GM12878 (cell line): ENCODE data around the gene TIFAB. TPM values are rescaled to one million over a fixed set of nuclear protein-coding genes. Genes with fewer than 3 reads are reported as not detected.

Experiments used
- ATAC-seq: fragments of 200-7000 bp; cut with Tn5 transposase; 3 replicates; pipeline ENCODE4 v1.9.1; 2020; ENCODE audit warnings: mild to moderate bottlenecking, moderate library complexity
- BruUV-seq: library from RNA; stranded (reverse); fragments of 400-500 nt; replicated peaks from 2 replicates; lab custom pipeline; 2021; lab: Mats Ljungman, UMichigan
- CTCF ChIA-PET: fragments of 300-600 bp; sonication (Branson Sonifier 250); formaldehyde crosslinking; extraction: SDS; loops from one replicate; lab custom pipeline; 2021; ENCODE audit warnings: inconsistent platforms; lab: Yijun Ruan, JAX
- POLR2A ChIA-PET: fragments of 350-600 bp; formaldehyde crosslinking; extraction: SDS; loops from one replicate; lab custom pipeline; 2021; ENCODE audit warnings: inconsistent platforms; lab: Charles Lee
- RAD21 ChIA-PET: fragments of 300-600 bp; sonication (Branson Sonifier 250); formaldehyde crosslinking; loops from one replicate; lab custom pipeline; 2023; ENCODE audit warnings: antibody characterized with exemption; ENCODE audit not compliant: unreplicated experiment; lab: Charles Lee
- SMC1A ChIA-PET: fragments of 300-600 bp; sonication (Branson Sonifier 250); formaldehyde crosslinking; loops from one replicate; lab custom pipeline; 2023; ENCODE audit not compliant: unreplicated experiment, uncharacterized antibody; lab: Charles Lee
- DNase-seq: peaks from one replicate; pipeline ENCODE4 v3.0.0-alpha.2; 2011; ENCODE audit warnings: low read depth, low spot score
- FAIRE-seq: peaks from 3 replicates; lab custom pipeline; 2011; peaks lifted over from hg19 to GRCh38; lab: Jason Lieb, UNC
- H2AFZ ChIP-seq: 2 replicates; pipeline ENCODE4 v1.6.0; 2011; ENCODE audit warnings: low read depth, low read length, control low read depth; ENCODE audit not compliant: control insufficient read depth
- H3K27ac ChIP-seq: 2 replicates; pipeline ENCODE4 v1.5.1; 2011; ENCODE audit warnings: control low read depth; ENCODE audit not compliant: control insufficient read depth, insufficient read depth
- H3K27me3 ChIP-seq, 2 experiments: replicated peaks in 1 of 2; 2 replicates each; pipeline versions ENCODE4 v1.6.0 to v1.6.1; 2011; ENCODE audit warnings: low read length in 1 of 2; ENCODE audit not compliant: control insufficient read depth in 2 of 2, insufficient read depth in 2 of 2
- H3K36me3 ChIP-seq, 2 experiments: 2 replicates each; pipeline ENCODE4 v1.5.1; 2011; ENCODE audit warnings: low read length in 1 of 2; ENCODE audit not compliant: control insufficient read depth in 2 of 2, insufficient read depth in 2 of 2
- H3K4me1 ChIP-seq: 2 replicates; pipeline ENCODE4 v1.6.1; 2011; ENCODE audit warnings: mild to moderate bottlenecking, low read length, moderate library complexity, mixed read lengths; ENCODE audit not compliant: control insufficient read depth, insufficient read depth
- H3K4me2 ChIP-seq: 2 replicates; pipeline ENCODE4 v1.6.0; 2011; ENCODE audit warnings: control low read depth; ENCODE audit not compliant: control insufficient read depth, insufficient read depth
- H3K4me3 ChIP-seq: fragments of 200-600 bp; sonication (generic); 2 replicates; pipeline ENCODE4 v1.5.1; 2016
- H3K79me2 ChIP-seq: 2 replicates; pipeline ENCODE4 v1.6.0; 2011; ENCODE audit warnings: low read length; ENCODE audit not compliant: control insufficient read depth, insufficient read depth
- H3K9ac ChIP-seq: 2 replicates; pipeline ENCODE4 v1.8.0; 2011; ENCODE audit warnings: low read length, control low read depth, mixed read lengths; ENCODE audit not compliant: control insufficient read depth, insufficient read depth
- H3K9me3 ChIP-seq: replicated peaks from 3 replicates; pipeline ENCODE4 v1.5.1; 2011; ENCODE audit warnings: mild to moderate bottlenecking, low read length; ENCODE audit not compliant: control insufficient read depth, insufficient read depth
- H4K20me1 ChIP-seq: 2 replicates; pipeline ENCODE4 v1.6.0; 2011; ENCODE audit not compliant: control insufficient read depth, insufficient read depth
- BCL3 ChIP-seq: IDR thresholded peaks from 2 replicates; pipeline ENCODE4 v1.6.1; 2011; ENCODE audit warnings: borderline replicate concordance, low read depth, mild to moderate bottlenecking, moderate library complexity, low read length; ENCODE audit not compliant: insufficient read depth, poor library complexity, severe bottlenecking
- BCLAF1 ChIP-seq: fragments of 450-650 bp; IDR thresholded peaks from 2 replicates; pipeline ENCODE4 v1.6.1; 2017; ENCODE audit warnings: antibody characterized with exemption, mild to moderate bottlenecking, moderate library complexity
- MLLT1 ChIP-seq: fragments of 450-650 bp; IDR thresholded peaks from 2 replicates; pipeline ENCODE4 v1.6.1; 2016; ENCODE audit warnings: mild to moderate bottlenecking
- REST ChIP-seq: IDR thresholded peaks from 2 replicates; pipeline ENCODE4 v1.6.1; 2012; ENCODE audit warnings: mild to moderate bottlenecking, low read depth, low read length
- SMC3 ChIP-seq: IDR thresholded peaks from 2 replicates; pipeline ENCODE4 v1.6.1; 2011; ENCODE audit warnings: low read length, improper control_type of control experiment, borderline replicate concordance
- STAT3 ChIP-seq: IDR thresholded peaks from 2 replicates; pipeline ENCODE4 v1.6.1; 2011; ENCODE audit warnings: low read depth, low read length, improper control_type of control experiment
- TCF12 ChIP-seq: IDR thresholded peaks from 2 replicates; pipeline ENCODE4 v1.6.1; 2011; ENCODE audit warnings: low read depth, mild to moderate bottlenecking, low read length
- ZBTB40 ChIP-seq: fragments of 450-650 bp; IDR thresholded peaks from 2 replicates; pipeline ENCODE4 v1.6.1; 2016; ENCODE audit warnings: mild to moderate bottlenecking, moderate library complexity, borderline replicate concordance
- WGBS: methylation state at CpG from one replicate; pipeline ENCODE4 v1.1.6; 2016; ENCODE audit warnings: low lambda C conversion rate; ENCODE audit not compliant: insufficient replicate concordance, insufficient coverage; ENCODE audit errors: missing lambda C conversion rate; 5-methylcytosine and 5-hydroxymethylcytosine counted together
- in situ Hi-C: fragments of 300-500 bp; cut with MboI; formaldehyde crosslinking; loops from 9 replicates; pipeline ENCODE4 v1.14.3; 2018; ENCODE audit warnings: mixed read lengths
- intact Hi-C: fragments of 100-400 bp; cut with micrococcal nuclease; formaldehyde crosslinking; loops from one replicate; pipeline ENCODE4 v1.14.2; 2022; ENCODE audit not compliant: unreplicated experiment
- polyA plus RNA-seq, 11 experiments: library from polyadenylated mRNA; depleted of rRNA in 4 of 11; unstranded in 6 of 11; stranded (reverse) in 5 of 11; fragments of >200 nt; fragmentation: Nextera tagmentation in 4 of 11; fragmentation: Illumina TruSeq in 1 of 11; extraction: Ambion mirVana in 4 of 11; extraction: Trizol in 1 of 11; gene quantifications; 1 replicate in 1 of 11; 2 replicates in 10 of 11; pipeline versions ENCODE4 v1.2.1 to v1.2.3, GENCODE V29; 2011 to 2016; ENCODE audit warnings: inconsistent platforms in 2 of 11, missing spikeins in 2 of 11, low read depth in 1 of 11
- total RNA-seq, 4 experiments: library from RNA; depleted of rRNA in 3 of 4; stranded (reverse); fragments of >200 nt in 3 of 4; fragmentation: Illumina TruSeq in 1 of 4; extraction: Trizol in 1 of 4; gene quantifications; 2 replicates each; pipeline versions ENCODE4 v1.2.1 to v1.2.3, GENCODE V29; 2013 to 2021

The TIFAB gene
- total and polyA plus RNA-seq, 10 of the 15 experiments (the other 5 are each of a cell fraction or from before 2014, with no cell fraction given) = not detected

- ChIA-PET CTCF (interaction anchor here (0.6 to 4.2 kb wide), 5 partner anchors 12 to 121 kb away, joined by 3 to 22 read pairs (median 6); no protein-coding TSS in a partner anchor), RAD21 (no interaction called here), POLR2A (no interaction called here), SMC1A (interaction anchor here (1.3 kb wide), 1 partner anchor 10 kb away, joined by 3 read pairs; no protein-coding TSS in a partner anchor)
- H4K20me1 ChIP-seq = no peaks in the 10 kb centered on the region
- no peak overlapping the region for H3K4me2 ChIP-seq
- in situ Hi-C loops = no loop called here
- no peak overlapping the region for H2AFZ ChIP-seq
- 51% methylated on average over 14 of the region's 14 CpGs for WGBS
- DNase-seq (no peak), FAIRE-seq (no peak), ATAC-seq (no peak)
- intact Hi-C loops = no loop called here
- BruUV-seq = no TSS peak
- H3K79me2 ChIP-seq = no peaks in the 10 kb centered on the region
- no peak overlapping the region for H3K27ac ChIP-seq
- no peaks in the 10 kb centered on the region; the same call in 2 of the 3 replicates for H3K9me3 ChIP-seq
- no peak overlapping the region for H3K9ac ChIP-seq
- H3K36me3 ChIP-seq = no peaks in the 10 kb centered on the region
- H3K4me3 ChIP-seq = no peak overlapping the region
- peaks cover 21% of the 10 kb centered on the region for H3K4me1 ChIP-seq
- 0 out of 4 replicates have a peak, but pooled peaks cover 0 to 1% of the 10 kb centered on the region in 2 experiments for H3K27me3 ChIP-seq
- TF ChIP-seq ZBTB40 (no peak), MLLT1 (no peak), STAT3 (no peak), SMC3 (no peak), BCL3 (no peak), REST (no peak), BCLAF1 (no peak), TCF12 (no peak)
Measured at GRCh38 chr5:135445306-135445985, 6.7 kb downstream of the TIFAB start.
